ENCODE measurements around the gene CDX1.

CDX1 gene

DNA sequence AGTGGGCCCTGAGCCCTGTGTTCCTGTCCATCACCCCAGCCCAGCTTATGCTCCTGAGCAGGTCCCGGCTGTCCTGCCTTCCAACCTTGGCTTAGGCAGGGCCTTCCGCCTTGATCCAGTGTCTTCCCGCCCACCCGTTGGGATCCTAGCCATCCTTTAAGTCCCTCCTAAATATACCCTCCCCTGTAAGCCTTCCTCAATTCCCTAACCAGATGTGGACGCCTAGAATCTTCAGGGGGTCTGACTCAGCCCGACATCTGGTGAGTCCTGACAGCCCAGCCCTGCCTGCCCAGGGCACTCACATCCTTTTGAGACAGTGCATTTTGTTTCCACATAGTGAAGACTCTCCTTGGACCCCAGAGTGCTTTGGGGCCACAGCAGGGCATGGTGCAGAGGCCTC, 47.0 kb downstream of the CDX1 start:
- Histone ChIP-seq H3K27ac (peak overlapping the region; percentile 59 to 65), H3K4me3 (no peak overlapping the region)
- no peak for DNase-seq (ENCODE audit: low spot score)
- TF ChIP-seq, protein P1, sequence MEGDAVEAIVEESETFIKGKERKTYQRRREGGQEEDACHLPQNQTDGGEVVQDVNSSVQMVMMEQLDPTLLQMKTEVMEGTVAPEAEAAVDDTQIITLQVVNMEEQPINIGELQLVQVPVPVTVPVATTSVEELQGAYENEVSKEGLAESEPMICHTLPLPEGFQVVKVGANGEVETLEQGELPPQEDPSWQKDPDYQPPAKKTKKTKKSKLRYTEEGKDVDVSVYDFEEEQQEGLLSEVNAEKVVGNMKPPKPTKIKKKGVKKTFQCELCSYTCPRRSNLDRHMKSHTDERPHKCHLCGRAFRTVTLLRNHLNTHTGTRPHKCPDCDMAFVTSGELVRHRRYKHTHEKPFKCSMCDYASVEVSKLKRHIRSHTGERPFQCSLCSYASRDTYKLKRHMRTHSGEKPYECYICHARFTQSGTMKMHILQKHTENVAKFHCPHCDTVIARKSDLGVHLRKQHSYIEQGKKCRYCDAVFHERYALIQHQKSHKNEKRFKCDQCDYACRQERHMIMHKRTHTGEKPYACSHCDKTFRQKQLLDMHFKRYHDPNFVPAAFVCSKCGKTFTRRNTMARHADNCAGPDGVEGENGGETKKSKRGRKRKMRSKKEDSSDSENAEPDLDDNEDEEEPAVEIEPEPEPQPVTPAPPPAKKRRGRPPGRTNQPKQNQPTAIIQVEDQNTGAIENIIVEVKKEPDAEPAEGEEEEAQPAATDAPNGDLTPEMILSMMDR (IDR thresholded peaks at IDR 0.05) = no peak

DNA sequence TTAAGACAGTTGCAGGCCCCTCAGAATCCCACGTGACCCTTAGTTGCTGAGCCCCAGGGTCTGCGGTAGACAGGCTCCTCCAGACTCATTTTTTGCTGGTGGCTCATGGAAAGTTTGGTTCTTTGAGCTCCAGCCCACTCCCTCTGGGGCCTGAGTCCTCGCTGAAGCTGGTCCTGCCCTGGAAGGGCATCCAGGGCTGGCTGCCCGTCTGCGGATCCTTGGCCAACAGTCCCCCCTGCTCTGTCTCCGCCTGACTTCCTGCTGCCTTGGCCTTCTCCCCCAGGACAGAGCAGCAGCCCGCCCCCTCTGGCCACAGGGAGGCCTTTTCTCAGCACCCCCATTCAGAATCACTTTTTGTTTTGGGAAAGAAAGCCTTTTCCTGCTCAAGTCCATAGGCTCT, 47.7 kb downstream of the CDX1 start:
- TF ChIP-seq, protein P1 (IDR thresholded peaks at IDR 0.05) = no peak
- Histone ChIP-seq H3K4me3 (no peak overlapping the region), H3K27ac (peak overlapping the region; percentile 59 to 65)
- peak; percentile 85 for DNase-seq (ENCODE audit: low spot score)

DNA sequence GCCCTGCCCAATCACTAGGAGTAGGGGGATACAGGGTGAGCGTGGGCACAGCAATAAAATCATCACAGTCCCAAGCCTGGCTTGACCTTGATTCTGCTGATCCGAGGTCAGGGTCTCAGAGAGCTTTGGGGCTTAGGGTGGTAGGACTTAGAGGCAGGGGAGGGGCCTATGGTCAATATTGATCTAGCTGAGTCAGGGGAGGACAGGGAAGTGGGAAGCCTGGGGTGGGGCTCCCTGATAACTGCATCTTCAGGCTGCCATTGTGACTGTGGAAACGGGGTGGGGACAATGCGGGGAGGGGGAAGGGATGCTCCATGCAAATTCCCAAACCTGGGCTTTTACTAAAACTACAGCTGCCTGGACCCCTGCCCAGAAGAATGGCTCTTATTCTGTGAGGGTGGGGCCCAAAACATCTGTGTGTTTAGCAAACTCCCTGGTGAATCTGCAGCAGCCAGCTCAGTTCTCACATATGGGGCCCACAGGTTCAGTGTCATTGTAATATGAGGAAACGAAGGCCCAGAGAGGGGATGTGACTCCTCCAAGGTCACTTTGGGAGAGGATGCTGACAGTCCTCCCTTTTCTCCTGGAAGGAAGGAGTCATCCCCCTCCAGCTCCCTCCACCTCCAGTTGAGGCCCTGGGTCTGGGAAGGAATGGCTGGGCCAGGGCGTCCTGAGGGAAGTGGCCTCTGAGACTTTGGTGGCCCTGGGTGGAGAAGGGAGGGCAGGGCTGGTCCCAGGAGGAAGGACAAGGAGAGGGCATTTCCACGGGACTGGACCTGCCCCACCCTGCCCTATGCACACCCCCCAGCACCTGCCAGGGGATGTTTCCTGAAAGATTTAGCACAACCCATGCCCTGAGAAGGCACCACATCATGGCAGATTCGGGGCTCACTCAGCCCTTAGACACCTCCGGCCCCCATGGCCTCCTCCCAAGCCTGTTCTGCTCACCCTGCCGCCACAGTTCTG, 49.7 kb downstream of the CDX1 start:
- DNase-seq (ENCODE audit: low spot score) = no peak
- TF ChIP-seq, protein P1 (IDR thresholded peaks at IDR 0.05) = no peak
- no peak overlapping the region for H3K4me3 ChIP-seq
- no peak overlapping the region for H3K27ac ChIP-seq

DNA sequence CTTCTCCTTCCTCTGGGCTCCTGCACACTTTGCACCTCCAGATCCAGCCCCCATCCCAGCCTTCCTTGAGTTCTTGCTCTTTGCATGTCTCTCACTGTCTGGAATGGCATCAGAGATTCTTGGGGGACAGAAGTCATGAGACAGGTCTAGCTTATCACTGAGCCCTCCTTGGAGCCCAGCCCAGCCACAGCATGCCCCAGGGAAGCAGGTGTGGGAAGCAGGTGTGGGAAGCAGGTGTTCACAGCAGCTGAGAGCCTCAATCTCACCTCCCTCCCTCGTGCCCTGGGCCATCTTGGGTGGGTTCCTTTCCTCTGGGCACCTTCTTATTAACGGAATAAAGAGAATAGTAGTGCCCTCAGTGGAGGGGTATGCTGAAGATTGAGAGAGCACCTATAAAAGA, 50.5 kb downstream of the CDX1 start:
- Histone ChIP-seq H3K4me3 (no peak overlapping the region), H3K27ac (no peak overlapping the region)
- TF ChIP-seq, protein P1 (IDR thresholded peaks at IDR 0.05) = no peak
- DNase-seq (ENCODE audit: low spot score) = no peak

DNA sequence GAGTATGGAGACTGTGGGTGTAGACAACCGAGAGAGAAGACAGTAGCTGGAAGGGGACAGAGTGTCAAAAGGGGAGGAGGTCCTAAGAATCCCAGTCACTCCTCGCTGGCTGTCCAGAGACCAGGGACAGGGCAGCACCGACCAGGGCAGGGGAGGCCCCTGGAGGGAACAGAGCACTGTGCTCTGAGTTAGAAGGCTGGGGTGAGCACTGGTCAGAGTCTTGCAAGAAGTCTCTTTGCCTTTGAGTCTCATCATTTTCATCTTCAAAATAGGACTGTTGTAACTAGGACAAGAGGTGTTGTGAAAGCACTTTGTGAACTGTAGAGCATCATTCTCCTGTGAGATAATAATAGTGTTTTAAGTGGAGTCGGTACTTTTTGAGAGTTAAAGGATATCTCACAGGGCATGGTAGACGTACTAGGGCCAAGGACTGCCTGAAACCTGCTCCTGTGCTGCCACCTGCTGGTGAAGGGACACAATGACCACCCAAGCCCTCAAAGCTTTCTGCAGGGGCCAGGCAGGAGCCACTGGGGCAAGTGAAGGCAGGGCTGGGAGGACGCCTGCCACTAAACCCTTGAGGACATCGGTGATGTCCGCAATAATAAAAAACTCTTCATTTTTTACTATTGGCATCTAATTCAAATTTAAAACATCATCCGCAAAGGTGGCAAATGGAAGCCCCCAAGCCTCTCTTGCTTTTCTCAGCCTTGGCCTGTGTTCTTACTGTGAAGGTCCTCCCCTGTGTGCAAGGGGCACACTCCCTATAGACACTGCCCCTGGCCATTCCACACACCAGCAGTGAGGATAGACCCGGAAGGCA, 51.5 kb downstream of the CDX1 start:
- DNase-seq (ENCODE audit: low spot score) = peak; percentile 90

DNA sequence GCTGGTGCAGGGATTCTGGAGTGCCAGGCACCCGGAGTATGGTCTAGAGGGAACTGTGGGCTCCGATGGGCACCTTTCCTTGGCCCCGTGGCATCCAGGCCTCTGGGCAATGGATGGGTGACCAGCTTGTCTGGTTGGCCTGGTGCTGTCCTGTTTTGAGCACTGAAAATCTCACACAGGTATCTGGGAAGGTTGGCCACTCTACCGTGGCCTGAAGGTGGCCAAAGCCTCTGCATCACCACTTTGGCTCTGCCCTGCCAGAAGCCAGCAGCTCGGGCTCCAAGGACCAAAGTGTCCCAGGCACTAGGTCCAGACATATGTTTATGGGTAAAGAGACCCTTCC, 52.1 kb downstream of the CDX1 start:
- no peak overlapping the region for H3K27ac ChIP-seq
- no peak for DNase-seq (ENCODE audit: low spot score)
- TF ChIP-seq, protein P1 (IDR thresholded peaks at IDR 0.05) = no peak
- no peak overlapping the region for H3K4me3 ChIP-seq

More for the DNA sequence above, 51.5 kb downstream of the CDX1 start:
- TF ChIP-seq, protein P1 (IDR thresholded peaks at IDR 0.05) = peak; percentile 71
- H3K4me3 ChIP-seq = no peak overlapping the region
- H3K27ac ChIP-seq = no peak overlapping the region
